Cerebellar cortex (tissue), 1 donor: ENCODE measurements around the gene TPRX1.
"Not testable (repeated sequence)": the region's sequence is repeated elsewhere in the genome, so short reads cannot be mapped to it uniquely, and the experiment has no call there.

Experiments
- DNase-seq: peaks from one replicate; pipeline ENCODE4 v3.0.0-alpha.2; 2015; ENCODE audit warnings: low spot score

TPRX1 gene, protein sequence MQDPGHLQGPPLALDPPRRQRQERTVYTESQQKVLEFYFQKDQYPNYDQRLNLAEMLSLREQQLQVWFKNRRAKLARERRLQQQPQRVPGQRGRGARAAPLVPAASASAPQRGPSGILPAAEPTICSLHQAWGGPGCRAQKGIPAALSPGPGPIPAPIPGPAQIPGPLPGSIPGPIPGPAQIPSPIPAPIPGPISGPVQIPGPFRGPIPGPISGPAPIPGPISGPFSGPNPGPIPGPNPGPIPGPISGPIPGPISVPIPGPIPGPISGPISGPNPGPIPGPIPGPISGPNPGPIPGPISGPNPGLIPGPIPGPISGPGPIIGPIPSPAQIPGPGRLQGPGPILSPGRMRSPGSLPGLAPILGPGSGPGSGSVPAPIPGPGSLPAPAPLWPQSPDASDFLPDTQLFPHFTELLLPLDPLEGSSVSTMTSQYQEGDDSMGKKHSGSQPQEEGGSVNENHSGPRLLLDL

DNA sequence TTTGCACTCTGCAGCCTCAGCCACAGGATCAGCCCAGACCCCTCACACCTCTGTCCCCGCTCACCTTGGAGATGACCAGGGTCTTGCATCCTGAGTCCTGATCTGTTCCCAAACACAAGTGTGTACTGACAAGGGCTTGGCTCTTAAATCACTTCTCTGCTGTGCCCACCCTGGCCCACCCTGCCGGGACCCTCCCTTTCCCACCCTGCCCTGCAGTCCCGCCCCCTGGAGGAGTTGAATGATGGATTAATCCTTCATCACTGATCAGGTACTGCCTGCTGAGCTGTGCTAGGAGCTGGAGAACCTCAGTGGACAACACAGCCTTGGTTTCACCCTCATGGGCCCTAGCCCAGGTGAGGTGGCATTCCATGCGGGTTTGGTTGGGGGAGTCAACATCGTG is at the start of gene TPRX1:
TSS of gene TPRX1 (minus strand) at position 101 of the 400 bp plus-strand sequence. CDS start at position 89, 12 bp downstream.
- DNase-seq = not testable (repeated sequence)

DNA sequence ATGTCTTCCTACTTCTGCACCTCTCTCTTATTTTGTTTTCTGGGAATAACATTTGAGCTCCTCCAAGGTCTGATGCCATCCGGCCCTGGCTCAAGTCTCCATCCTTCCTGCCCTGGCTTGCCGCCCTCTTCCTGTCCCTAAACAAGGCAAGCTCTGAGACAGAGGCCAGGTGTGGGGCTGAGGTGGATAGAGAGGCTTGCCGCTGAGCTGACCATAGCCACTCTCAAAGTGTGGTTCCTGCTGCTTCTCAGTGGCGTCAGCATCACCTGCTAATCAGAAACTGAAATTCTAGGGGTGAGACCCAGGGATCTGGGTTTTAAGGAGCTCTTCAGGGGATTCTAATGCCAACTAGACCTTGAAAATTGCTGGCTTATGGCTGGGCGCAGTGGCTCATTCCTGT is 48.7 kb upstream of the TPRX1 start:
- DNase-seq = no peak

GRCh38 chr19:47848823-47849473 is 44.6 kb upstream of the TPRX1 start:
- peak; percentile 50 for DNase-seq

DNA sequence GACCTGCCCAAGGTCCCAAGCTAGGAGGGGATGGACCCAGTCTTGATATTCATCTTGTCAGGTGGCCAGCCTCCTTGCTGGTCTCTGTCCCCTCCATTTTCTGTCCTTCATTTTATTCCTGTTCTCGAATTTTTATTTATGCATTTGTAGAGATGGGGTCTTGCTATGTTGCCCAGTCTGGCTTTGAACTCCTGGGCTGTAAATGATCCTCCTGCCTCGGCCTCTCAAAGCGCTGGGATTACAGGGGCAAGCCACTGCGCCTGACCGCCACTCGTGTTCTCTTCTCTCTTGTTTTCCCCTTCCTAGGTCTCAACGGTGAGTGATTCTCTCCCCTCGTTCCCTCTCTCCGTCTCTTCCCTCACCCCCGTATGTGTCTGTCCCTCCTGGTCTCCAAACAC is 44.1 kb upstream of the TPRX1 start:
- DNase-seq = no peak

DNA sequence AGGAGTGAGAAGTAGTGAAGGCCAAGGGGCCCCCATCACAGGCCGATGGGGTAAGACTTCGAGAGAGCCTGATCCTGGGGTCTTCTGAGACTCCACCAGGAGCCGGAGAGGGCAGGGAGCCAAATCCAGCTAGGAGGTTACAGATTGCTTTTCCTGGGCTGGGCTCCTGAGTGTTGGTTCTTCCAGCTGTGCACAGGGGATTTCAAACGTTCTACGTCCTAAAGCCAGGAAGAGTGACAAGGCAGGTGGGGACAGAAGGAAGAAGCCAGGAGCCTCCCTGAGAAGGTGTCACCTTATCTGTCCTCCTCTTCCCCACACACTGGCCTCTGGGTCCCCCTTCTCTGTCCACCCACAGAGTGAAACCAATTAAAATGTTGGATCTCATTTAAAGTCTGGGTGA is 38.6 kb upstream of the TPRX1 start:
- no peak for DNase-seq

GRCh38 chr19:47839913-47840312 is 35.6 kb upstream of the TPRX1 start:
- no peak for DNase-seq

DNA sequence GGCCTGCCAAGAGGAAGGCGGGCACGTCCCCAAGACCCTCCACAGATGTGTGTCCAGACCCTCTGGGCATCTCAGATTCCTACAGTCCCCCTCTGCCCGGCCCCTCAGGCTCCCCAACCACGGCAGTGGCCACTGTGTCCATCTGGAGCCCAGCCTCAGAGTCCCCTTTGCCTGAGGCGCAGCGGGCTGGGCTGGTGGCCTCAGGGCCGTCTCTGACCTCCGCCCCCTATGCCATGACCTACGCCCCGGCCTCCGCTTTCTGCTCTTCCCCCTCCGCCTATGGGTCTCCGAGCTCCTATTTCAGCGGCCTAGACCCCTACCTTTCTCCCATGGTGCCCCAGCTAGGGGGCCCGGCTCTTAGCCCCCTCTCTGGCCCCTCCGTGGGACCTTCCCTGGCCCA is 35.1 kb upstream of the TPRX1 start:
- no peak for DNase-seq

- no peak for DNase-seq
Measured at GRCh38 chr19:47836038-47836437, 31.7 kb upstream of the TPRX1 start.

- DNase-seq = no peak
Measured at GRCh38 chr19:47832723-47833122, 28.4 kb upstream of the TPRX1 start.

DNA sequence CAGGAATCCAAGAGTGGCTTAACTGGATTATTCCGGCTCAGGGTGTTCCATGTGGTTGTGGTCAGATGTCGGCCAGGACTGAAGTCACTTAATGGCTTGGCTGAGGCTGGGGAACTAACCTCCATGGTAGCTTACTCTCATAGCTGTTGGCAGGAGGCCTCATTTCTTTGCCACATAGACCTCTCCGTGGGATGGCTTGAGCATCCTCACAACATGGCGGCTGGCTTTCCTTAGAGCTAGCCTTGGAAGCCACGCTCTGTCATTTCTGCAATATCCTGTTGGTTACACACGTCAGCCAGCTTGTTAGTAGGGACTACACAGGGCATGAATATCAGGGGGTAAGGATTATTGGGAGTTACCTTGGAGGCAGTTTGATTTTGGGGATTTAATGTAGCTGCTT is 22.4 kb upstream of the TPRX1 start:
- DNase-seq = no peak

- no peak for DNase-seq
Measured at GRCh38 chr19:47824396-47824795, 20.0 kb upstream of the TPRX1 start.

DNA sequence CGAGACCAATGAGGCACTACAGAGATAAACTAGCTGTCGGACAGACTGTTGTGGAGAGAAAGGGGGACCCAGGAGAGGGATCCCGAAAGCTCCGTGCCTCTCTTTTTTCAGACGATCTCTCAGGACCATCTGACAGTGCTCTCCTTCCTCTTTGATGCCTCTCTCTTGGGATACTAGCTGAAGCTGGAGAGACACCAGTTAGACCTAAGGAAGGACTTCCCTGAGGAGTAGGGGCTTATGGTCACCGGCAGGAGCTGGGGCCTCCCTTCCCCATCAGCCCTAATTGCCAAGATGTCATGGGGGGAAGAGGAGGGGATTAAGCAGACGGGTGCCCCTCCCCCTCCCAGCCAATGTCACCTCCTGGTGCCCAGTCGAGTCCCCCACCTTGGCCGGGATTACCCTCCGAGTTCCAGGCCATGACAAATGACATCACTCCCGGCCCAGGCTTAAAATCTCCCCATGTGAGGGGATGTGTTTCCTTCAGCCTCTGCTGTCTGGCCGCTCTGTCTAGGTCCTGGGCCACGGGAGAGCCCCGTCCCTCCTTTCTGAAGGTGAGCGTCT is 17.2 kb upstream of the TPRX1 start, which contains the start of gene CRX:
TSS of gene CRX (plus strand) at position 478 of the 561 bp plus-strand sequence. CDS start 12,507 bp downstream, outside the sequence.
- no peak for DNase-seq

DNA sequence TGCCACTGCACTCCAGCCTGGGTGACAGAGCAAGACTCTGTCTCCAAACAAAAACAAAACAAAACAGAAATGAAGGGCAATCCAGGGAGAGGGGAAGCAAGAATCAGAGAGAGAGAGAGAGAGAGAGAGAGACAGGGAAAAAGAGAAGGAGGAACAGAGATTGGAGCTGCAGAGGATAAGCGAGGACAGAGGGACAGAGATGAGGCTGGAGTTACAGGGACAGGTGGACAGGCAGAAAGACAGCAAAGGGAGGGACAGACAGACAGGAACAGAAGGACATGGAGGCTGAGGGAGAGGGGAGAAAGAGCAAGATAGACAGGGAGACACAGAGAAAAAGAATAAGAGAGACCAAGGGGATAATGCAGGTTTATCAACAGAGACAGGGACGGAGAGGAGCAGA is 16.1 kb upstream of the TPRX1 start:
- DNase-seq = no peak

DNA sequence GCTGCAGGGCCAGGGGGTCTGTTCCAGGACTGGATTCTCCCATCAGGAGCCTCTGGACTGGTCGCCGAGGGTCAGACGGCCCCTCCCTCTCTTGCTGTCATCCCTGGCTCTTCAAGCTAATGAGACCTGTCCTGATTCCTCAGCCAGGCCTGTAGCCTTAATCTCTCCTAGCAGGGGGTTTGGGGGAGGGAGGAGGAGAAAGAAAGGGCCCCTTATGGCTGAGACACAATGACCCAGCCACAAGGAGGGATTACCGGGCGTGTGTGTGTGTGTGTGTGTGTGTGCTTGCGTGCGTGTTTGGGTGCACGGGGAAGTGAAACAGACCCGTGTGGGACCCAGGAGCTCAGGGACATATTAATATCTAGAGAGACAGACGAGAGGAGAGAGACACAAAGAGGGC is 15.5 kb upstream of the TPRX1 start:
- DNase-seq = no peak

DNA sequence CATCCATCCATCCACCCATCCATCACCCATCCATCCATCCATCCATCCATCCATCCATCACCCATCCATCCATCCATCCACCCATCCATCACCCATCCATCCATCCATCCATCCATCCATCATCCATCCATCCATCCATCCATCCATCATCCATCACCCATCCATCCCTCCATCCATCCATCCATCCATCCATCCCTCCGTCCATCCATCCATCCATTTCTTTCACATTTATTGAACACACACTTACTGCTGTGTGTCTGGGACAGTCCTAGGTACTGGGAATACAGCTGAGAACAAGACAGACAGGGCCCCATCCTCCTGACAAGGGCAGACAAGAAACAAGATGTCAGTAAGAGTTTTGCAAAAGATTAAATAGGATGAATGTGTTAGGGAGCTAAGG is 13.9 kb upstream of the TPRX1 start:
- DNase-seq = not testable (repeated sequence)

- not testable (repeated sequence) for DNase-seq
Measured at GRCh38 chr19:47816270-47816669, 11.9 kb upstream of the TPRX1 start.

DNA sequence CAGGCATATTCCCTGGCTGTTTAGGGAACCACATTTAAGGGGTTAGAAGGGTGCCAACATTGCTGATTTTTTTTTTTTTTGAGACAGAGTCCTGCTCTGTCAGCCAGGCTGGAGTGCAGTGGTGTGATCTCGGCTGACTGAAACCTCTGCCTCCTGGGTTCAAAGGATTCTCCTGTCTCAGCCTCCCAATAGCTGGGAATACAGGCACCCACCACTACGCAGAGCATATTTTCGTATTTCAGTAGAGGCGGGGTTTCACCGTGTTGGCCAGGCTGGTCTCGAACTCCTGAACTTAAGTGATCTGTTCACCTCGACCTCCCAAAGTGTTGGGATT is 9.6 kb upstream of the TPRX1 start:
- DNase-seq = no peak

DNA sequence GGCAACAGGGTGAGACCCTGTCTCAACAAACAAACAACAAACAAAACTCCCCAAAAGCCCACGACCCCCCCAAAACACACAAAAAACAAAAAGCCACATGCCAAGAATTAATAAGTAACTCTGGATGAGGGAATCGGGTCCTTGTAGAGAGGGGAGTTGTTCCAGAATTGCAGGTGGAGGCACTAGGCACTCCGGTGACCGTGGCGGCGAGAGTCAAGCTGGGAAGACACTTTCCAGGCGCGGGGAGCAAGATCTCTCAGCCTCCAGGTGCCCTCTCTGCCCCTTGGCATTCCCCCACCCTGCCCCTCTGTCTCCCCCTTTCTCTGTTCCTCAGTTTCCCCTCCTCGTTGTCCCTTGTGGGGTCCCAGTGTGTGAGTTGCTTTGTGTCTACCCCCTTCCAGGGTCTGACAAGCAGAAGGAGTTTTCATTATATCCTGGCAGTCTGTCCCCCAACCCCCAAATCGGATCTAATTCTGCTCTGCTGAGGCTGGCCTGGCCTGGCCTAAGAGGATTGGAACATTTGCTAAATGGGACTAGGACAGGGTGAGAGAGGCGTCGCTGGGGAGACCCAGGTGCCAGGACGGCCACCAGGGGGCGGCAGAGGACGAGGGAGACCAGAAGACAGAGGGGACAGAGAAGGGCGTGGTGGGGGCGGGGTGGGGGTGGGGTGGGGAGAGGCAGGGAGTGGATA is 9.1 kb upstream of the TPRX1 start:
- DNase-seq = peak; percentile 70

DNA sequence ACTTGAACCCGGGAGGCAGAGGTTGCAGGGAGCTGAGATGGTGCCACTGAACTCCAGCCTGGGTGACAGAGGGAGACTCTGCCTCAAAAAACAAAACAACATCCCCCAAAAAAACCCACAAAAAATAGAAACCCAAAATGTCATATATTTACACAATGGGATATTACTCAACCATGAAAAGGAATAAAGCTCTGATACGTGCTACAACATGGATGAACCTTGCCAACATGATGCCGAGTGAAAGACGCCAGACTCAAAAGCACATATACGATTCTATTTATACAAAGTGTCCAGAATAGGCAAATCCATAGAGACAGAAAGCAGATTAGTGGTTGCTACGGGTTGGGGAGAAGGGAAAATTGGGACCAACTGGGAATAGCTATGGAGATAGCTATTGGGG is 2.1 kb upstream of the TPRX1 start:
- DNase-seq = no peak

DNA sequence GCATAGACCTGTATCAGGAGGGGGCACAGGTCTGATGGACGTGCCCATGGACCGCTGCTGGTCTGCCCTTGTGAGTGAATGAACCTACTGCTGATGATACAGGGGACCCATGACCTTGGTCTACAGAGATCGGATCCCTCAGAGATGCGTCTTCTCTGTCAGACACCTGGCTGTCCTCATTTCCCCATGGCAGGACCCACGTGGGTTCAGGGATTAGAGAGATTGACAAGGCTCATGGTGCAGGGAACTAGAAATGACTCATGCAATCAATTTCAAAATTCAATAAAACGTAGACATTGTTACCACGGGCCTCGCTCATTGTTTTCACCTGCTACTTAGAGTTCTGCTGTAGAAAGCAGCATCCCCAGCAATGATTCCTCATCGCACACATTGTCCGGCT is 962 bp upstream of the TPRX1 start:
- no peak for DNase-seq

DNA sequence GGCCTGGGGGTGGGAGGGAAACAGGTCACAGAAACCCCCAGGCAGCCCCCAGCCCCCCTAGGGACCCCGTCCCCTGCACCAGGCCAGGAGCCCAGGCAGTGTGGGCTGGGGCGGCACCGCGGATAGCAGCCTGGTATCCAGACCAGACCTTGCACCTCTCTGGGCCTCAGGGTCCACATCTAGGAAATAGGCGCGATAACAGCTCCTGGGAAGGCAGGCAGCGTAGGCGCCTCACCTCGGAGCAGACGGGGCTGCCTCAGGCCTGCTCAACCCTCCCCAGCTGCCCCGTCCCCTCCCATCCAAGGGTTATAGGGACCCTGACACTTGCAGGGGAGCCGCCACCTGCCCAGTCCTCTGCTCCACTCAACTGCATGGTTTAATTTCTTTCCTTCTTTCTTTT is 680 bp downstream of the TPRX1 start:
- DNase-seq = not testable (repeated sequence)

GRCh38 chr19:47803148-47803547 is 1.2 kb downstream of the TPRX1 start:
- DNase-seq = not testable (repeated sequence)
